T-helper 17 cell (primary cell): Measurements from ENCODE around the gene MAN1C1. TPM values are rescaled to one million over a fixed set of nuclear protein-coding genes. Genes with fewer than 3 reads are reported as not detected.
A peak's percentile ranks its signal among the peaks of the same experiment; 100 is the strongest.

ENCODE experiments used
- ATAC-seq: fragments of 150-1000 bp; cut with Tn5 transposase; 2 replicates; pipeline ENCODE4 v1.10.0; 2021; ENCODE audit warnings: mild to moderate bottlenecking, moderate library complexity
- DNase-seq, 3 donors: peaks; one replicate each; pipeline versions ENCODE4 v3.0.0 to v3.0.0-alpha.2; 2020 to 2021
- H3K9me3 ChIP-seq: one replicate; pipeline ENCODE4 v1.7.0; 2013; ENCODE audit warnings: low read length, mild to moderate bottlenecking; ENCODE audit not compliant: control insufficient read depth, poor library complexity, severe bottlenecking
- H3K27ac Mint-ChIP-seq: one replicate; pipeline ENCODE4 v1.8.0; 2022; ENCODE audit warnings: mild to moderate bottlenecking, moderate library complexity, mixed read lengths
- H3K27me3 Mint-ChIP-seq: one replicate; pipeline ENCODE4 v1.8.0; 2022; ENCODE audit warnings: mixed read lengths
- H3K36me3 Mint-ChIP-seq: one replicate; pipeline ENCODE4 v1.8.0; 2022; ENCODE audit warnings: low read depth, mixed read lengths
- H3K4me1 Mint-ChIP-seq: one replicate; pipeline ENCODE4 v1.8.0; 2022; ENCODE audit warnings: mild to moderate bottlenecking, mixed read lengths
- H3K4me3 Mint-ChIP-seq: one replicate; pipeline ENCODE4 v1.8.0; 2022; ENCODE audit warnings: mild to moderate bottlenecking, moderate library complexity, mixed read lengths
- total RNA-seq, 4 donors: library from RNA in 2 of 4; stranded (reverse) in 2 of 4; gene quantifications; one replicate each; pipeline ENCODE4 v1.2.3 and lab custom pipeline; 2022 to 2026

The MAN1C1 gene
- total RNA-seq, 2 donors from 2014 or later, result 16.9 to 27.3 TPM

DNA sequence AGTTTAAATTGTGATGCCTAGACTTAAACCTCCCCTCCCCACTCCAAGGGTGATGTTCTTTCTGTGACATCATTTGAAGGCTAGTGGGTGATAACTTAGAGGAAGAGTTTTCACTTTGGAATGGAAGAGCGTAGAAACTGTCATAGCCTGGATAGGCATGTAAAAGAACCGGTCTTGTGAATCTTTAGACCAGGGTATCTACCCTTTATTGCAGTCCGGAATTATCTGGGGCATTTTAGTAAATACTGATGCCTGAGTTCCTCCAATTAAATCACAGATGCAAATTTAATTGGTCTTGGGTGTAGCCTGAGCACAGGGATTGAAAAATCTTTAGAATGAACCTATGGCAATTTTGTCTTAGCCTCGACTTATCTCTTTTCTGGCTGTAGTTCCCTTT is 24.7 kb downstream of the MAN1C1 start:
- H3K27ac Mint-ChIP-seq, result peak overlapping the region; percentile 96
- peak overlapping the region; percentile 41 for H3K4me3 Mint-ChIP-seq
- DNase-seq, result no peak
- H3K9me3 ChIP-seq, result no peaks in the 10 kb centered on the region
- ATAC-seq, result no peak
- H3K36me3 Mint-ChIP-seq, result peaks cover 2% of the 10 kb centered on the region
- peaks cover 31% of the 10 kb centered on the region for H3K4me1 Mint-ChIP-seq
- no peaks in the 10 kb centered on the region for H3K27me3 Mint-ChIP-seq

- Mint-ChIP-seq H3K27me3 (no peaks in the 10 kb centered on the region), H3K27ac (peak overlapping the region; percentile 96), H3K4me3 (peak overlapping the region; percentile 87), H3K4me1 (peaks cover 33% of the 10 kb centered on the region), H3K36me3 (peaks cover 2% of the 10 kb centered on the region)
- H3K9me3 ChIP-seq, result no peaks in the 10 kb centered on the region
- peak; percentile 58 for ATAC-seq
- no peak for DNase-seq
Observed at GRCh38 chr1:25641931-25642573, 25.5 kb downstream of the MAN1C1 start.

DNA sequence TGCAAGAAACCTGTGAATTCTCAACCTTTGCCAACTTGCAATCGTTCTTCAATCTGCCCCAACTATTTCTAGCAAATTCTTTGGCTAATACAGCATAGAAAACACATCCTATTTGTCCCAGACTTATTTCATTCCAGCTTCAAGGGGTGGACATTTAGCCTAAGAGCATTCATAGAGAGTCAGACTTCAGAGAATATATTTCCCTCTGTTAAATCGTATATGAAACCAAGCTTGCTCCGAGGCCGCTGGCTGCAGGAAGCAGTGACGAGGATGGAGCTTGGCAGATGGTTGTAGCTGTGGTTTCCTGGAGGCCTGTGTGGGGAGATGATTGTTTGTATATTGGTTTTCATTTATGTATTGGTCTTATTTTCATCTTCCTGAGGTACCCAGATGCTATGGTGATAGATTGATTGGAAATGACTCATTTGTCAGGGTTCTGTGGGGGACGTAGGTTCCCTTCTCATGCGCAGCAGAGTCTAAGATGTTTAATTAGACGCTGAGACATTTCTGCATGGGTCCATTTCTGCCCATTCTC is 26.1 kb downstream of the MAN1C1 start:
- DNase-seq (peak; percentile 31 to 62 (median 48)), ATAC-seq (peak; percentile 95)
- peak overlapping the region; percentile 96 for H3K27ac Mint-ChIP-seq
- H3K9me3 ChIP-seq, result no peaks in the 10 kb centered on the region
- no peaks in the 10 kb centered on the region for H3K27me3 Mint-ChIP-seq
- H3K36me3 Mint-ChIP-seq, result peaks cover 2% of the 10 kb centered on the region
- H3K4me1 Mint-ChIP-seq, result peaks cover 34% of the 10 kb centered on the region
- peak overlapping the region; percentile 87 for H3K4me3 Mint-ChIP-seq

DNA sequence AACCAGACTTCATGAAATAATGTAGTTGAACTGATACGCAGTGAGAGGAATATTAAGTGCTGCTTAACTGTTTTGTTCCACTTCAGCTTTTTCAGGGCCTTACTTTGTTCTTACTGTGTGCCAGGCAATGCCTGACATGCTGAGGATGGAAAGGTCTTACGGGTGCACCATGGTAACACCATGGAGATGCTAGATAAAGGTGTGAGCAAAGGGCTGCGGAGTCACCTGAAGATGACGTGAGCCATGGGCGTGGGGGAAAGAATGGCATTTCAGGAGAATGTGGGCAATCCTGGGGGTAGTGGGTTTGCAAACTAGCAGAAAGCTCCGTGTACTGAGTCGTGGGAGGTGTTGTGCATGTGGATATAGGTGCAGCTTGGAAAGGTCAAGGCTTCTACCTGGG is 27.3 kb downstream of the MAN1C1 start:
- no peaks in the 10 kb centered on the region for H3K27me3 Mint-ChIP-seq
- H3K36me3 Mint-ChIP-seq, result peaks cover under 1% of the 10 kb centered on the region
- H3K4me1 Mint-ChIP-seq, result peaks cover 39% of the 10 kb centered on the region
- H3K27ac Mint-ChIP-seq, result peak overlapping the region; percentile 96
- DNase-seq (no peak), ATAC-seq (no peak)
- H3K4me3 Mint-ChIP-seq, result peak overlapping the region; percentile 50
- no peaks in the 10 kb centered on the region for H3K9me3 ChIP-seq

DNA sequence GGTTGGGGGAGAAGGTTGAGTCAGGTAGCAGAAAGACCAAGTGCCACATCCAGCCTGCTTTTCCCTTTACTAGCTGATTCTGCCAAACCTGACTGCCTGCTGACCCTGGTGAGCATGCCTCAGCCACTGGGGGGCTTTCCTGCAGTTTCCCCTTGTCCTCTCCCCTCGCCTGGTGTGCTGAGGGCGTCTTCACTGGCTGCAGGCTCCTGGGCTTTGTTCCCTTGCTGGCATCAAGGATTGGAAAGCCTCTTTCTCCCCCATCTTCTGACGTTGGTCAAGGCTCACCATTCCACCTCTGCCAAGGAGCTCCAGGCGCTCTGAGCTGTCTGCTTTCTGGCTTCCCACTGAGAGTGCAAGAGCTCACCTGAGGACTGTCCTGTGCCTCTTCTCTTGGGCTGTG is 28.4 kb downstream of the MAN1C1 start:
- peaks cover 39% of the 10 kb centered on the region for H3K4me1 Mint-ChIP-seq
- DNase-seq, result no peak
- ATAC-seq, result no peak
- peak overlapping the region; percentile 6 for H3K27ac Mint-ChIP-seq
- H3K9me3 ChIP-seq, result no peaks in the 10 kb centered on the region
- H3K36me3 Mint-ChIP-seq, result no peaks in the 10 kb centered on the region
- H3K4me3 Mint-ChIP-seq, result no peak overlapping the region
- no peaks in the 10 kb centered on the region for H3K27me3 Mint-ChIP-seq

DNA sequence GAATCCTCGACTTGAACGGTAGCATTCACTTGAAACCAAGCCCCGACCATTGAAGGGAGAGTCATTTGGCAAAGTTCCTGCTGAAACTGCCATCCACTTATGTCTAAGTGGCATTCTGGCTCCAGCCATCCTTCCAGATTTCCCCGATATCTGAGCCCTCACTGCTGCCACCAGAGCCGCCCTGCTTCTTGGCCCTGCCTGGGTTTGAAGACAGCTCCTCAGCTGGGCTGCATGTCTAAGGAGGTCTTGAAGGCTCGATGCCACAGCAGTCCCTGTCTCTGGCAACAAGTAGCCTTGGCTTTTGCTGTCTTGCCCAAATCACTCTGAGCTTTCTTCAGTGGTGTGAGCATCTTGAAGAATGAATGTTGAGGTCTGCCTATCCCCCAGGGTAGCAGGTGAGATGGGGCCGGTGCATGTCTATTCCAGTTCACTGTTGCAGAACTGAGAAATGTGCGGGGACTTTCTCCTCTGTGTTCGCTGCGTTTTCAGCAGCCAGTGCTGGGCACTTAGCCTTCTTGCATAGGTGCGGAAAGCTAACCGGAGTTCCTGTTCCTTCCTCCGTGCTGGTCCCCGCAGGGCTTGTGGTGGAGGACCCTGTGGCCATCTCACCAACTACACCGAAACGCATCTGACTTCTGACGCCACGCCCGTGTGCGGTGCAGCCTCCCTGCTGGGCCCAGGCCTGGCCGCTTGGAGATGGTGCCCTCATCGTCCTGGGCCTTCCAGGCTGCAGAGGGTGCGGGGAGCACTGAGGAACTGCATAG is 29.2 kb downstream of the MAN1C1 start:
- Mint-ChIP-seq H3K4me1 (peaks cover 40% of the 10 kb centered on the region), H3K36me3 (no peaks in the 10 kb centered on the region), H3K27me3 (no peaks in the 10 kb centered on the region), H3K27ac (peak overlapping the region; percentile 24), H3K4me3 (no peak overlapping the region)
- ATAC-seq, result no peak
- DNase-seq, result no peak
- H3K9me3 ChIP-seq, result no peaks in the 10 kb centered on the region

GRCh38 chr1:25647106-25647505 is 30.5 kb downstream of the MAN1C1 start:
- ATAC-seq (no peak), DNase-seq (no peak)
- no peaks in the 10 kb centered on the region for H3K9me3 ChIP-seq
- H3K27ac Mint-ChIP-seq, result peak overlapping the region; percentile 24
- H3K4me1 Mint-ChIP-seq, result peaks cover 29% of the 10 kb centered on the region
- H3K4me3 Mint-ChIP-seq, result no peak overlapping the region
- no peaks in the 10 kb centered on the region for H3K27me3 Mint-ChIP-seq
- no peaks in the 10 kb centered on the region for H3K36me3 Mint-ChIP-seq

DNA sequence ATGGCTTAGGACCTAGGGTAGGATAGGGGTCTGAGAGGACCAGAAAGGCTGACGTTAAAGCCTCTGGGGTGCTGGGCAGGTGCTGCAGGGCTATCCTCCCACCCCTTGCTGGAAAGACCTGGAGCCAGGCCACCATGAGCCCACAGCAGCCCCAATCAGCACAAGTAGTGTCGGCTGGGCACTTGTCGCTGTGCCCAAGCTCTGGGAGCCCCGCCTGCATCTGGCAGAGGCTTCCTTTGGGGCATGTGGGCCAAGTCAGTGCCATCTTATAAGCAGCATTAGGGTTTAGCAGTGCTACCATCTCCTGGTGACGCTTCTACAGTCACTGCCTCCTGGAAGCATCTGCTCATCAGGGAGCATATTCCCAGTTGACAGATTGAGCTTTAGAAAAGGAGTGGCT is 31.3 kb downstream of the MAN1C1 start:
- H3K9me3 ChIP-seq, result no peaks in the 10 kb centered on the region
- H3K36me3 Mint-ChIP-seq, result no peaks in the 10 kb centered on the region
- no peak overlapping the region for H3K4me3 Mint-ChIP-seq
- H3K4me1 Mint-ChIP-seq, result peaks cover 23% of the 10 kb centered on the region
- no peak overlapping the region for H3K27ac Mint-ChIP-seq
- no peak for DNase-seq
- H3K27me3 Mint-ChIP-seq, result no peaks in the 10 kb centered on the region
- ATAC-seq, result no peak

DNA sequence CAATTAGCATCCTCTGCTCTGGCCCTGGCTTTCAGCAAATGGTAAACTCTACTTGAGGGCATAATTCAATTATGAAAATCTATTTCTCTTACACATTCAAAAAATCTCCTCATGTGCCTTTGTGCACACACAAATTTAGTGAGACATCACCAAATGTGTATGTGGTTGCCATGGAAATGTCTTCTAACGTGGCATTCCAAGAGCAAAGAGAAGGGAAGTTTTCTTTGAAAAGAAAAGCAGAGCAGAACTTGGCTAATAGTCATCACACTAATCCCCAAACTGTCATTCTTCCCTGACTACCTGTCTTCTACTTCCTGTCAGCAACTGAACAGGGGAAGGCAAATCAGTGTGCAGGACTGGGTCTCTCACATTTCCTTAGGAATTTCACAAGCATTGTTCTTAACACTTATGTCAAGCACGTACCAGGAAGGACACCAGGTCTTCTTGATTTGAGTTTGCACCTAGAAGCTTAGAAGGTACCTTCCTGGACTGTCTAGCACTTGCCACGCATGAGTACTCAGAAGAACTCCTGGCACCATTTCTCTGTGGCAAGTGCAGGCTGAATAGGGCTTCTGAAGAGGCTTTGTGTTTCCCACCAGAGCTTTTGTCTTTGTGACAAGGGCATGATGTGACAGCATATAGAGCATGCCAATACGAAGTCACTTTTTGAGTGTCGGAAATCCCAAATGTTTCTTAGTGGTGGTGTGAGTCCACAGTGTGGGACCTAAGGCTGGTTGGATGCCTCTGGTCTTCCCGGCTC is 32.3 kb downstream of the MAN1C1 start:
- H3K27ac Mint-ChIP-seq, result no peak overlapping the region
- H3K36me3 Mint-ChIP-seq, result no peaks in the 10 kb centered on the region
- ATAC-seq, result no peak
- no peaks in the 10 kb centered on the region for H3K27me3 Mint-ChIP-seq
- no peak for DNase-seq
- peaks cover 22% of the 10 kb centered on the region for H3K4me1 Mint-ChIP-seq
- H3K4me3 Mint-ChIP-seq, result no peak overlapping the region
- H3K9me3 ChIP-seq, result no peaks in the 10 kb centered on the region

DNA sequence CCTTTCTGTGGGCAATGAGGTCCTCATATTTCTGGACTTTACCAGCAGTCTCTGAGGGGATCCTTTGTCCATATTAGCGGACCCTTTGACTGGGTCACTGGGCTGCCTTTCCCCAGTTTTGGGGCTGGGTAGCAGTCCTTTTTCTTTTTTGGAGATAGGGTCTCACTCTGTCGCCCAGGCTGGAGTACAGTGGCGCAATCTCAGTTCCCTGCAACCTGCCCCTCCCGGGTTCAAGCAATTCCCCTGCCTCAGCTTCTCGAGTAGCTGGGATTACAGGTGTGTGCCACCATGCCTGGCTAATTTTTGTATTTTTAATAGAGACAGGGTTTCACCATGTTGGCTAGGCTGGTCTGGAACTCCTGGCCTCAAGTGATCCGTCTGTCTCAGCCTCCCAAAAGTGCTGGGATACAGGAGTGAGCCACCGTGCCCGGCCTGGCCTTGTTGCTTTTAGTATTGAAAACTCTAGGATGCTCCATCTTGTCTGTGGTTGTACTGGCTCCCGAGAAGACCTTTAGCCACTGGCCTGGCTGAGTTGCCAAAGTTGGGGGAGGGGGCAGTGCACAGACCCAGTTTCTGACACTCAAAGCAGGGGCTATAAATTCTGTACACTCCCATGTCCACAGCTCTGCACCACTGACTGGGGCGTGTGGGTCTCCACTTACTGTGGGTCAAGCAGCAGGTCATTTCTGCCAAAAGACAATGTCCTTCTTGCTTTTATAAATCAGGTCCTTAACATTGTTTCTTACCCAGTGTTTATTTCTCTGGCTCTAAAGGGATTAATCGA is 33.1 kb downstream of the MAN1C1 start:
- DNase-seq (no peak), ATAC-seq (no peak)
- Mint-ChIP-seq H3K4me3 (no peak overlapping the region), H3K4me1 (peaks cover 22% of the 10 kb centered on the region), H3K36me3 (no peaks in the 10 kb centered on the region), H3K27me3 (no peaks in the 10 kb centered on the region), H3K27ac (no peak overlapping the region)
- H3K9me3 ChIP-seq, result no peaks in the 10 kb centered on the region

DNA sequence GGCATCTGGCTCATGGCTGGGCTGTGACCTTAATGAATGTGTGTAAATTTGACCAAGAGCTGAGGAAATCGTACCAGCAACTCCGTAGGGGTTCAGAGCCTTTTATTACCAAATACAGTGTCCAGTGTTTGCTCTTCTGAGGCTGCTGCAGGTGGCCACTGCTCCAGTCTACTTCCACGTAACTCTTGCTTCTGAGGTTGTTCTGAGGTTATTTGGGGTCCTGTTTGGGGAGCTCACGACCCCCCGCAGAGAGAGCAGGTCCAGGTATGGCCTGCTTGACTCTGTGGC is 33.6 kb downstream of the MAN1C1 start:
- Mint-ChIP-seq H3K36me3 (no peaks in the 10 kb centered on the region), H3K27me3 (no peaks in the 10 kb centered on the region), H3K27ac (peak overlapping the region; percentile 73), H3K4me1 (peaks cover 23% of the 10 kb centered on the region), H3K4me3 (no peak overlapping the region)
- no peaks in the 10 kb centered on the region for H3K9me3 ChIP-seq
- ATAC-seq, result no peak
- no peak for DNase-seq

DNA sequence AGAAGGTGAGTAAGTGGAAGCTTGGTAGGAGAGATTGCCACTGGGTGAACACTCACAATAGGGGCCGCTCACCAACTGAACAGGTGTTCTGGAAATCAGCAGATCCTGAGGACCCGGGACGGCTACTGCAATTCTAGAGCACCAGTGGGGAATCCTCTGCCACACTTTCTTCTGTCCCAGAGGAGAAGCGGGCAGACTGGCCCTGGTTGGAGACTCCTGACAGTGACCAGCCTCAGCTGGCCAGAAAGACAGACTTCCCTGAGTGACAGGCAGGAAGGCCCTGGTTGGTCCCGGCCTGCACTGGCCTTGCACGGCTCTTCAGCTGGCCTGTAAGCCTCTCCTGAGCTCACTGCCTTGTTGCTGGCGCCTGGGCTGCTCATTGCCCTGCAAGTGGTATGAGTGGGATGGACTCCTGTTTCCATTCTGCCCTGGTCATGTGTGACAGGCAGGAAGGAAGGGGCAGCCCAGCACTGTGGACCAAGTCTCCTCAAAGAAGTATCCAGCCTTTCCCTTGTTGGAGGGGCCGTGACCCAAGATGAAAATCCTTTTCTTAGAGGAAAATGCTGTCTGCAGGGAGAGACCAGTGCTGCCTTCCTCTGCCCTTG is 34.5 kb downstream of the MAN1C1 start:
- H3K4me3 Mint-ChIP-seq, result no peak overlapping the region
- peak overlapping the region; percentile 73 for H3K27ac Mint-ChIP-seq
- DNase-seq, result no peak
- ATAC-seq, result no peak
- no peaks in the 10 kb centered on the region for H3K36me3 Mint-ChIP-seq
- H3K27me3 Mint-ChIP-seq, result no peaks in the 10 kb centered on the region
- H3K4me1 Mint-ChIP-seq, result peaks cover 23% of the 10 kb centered on the region
- no peaks in the 10 kb centered on the region for H3K9me3 ChIP-seq
